HepG2 (cell line): Measurements from ENCODE around the gene ICOS. TPM values are rescaled to one million over a fixed set of nuclear protein-coding genes. Genes with fewer than 3 reads are reported as not detected.

Source experiments
- ATAC-seq: fragments of 200-7000 bp; cut with Tn5 transposase; 3 replicates; pipeline ENCODE4 v1.9.1; 2020; ENCODE audit warnings: mild to moderate bottlenecking, moderate library complexity
- BruUV-seq: library from RNA; stranded (reverse); fragments of 400-500 nt; replicated peaks from 2 replicates; lab custom pipeline; 2021; lab: Mats Ljungman, UMichigan
- CTCF ChIA-PET: fragments of 300-600 bp; formaldehyde crosslinking; extraction: SDS; loops from one replicate; lab custom pipeline; 2021; ENCODE audit warnings: low total read pairs, inconsistent platforms, low intra/inter-chr PET ratio; lab: Yijun Ruan, JAX
- POLR2A ChIA-PET: fragments of 350-600 bp; sonication (Branson Sonifier 250); formaldehyde crosslinking; loops from one replicate; lab custom pipeline; 2020; ENCODE audit warnings: antibody characterized with exemption, inconsistent platforms; lab: Yijun Ruan, JAX
- DNase-seq: peaks from one replicate; pipeline ENCODE4 v3.0.0-alpha.2; 2015; ENCODE audit warnings: low spot score
- FAIRE-seq: peaks from 3 replicates; lab custom pipeline; 2011; peaks lifted over from hg19 to GRCh38; lab: Jason Lieb, UNC
- H2AFZ ChIP-seq: one replicate; pipeline ENCODE4 v1.6.1; 2011; ENCODE audit warnings: low read length, inconsistent platforms
- H3K27ac ChIP-seq: fragments of 300-600 bp; 3 replicates; pipeline ENCODE4 v1.8.0; 2011; ENCODE audit warnings: mixed run types, mild to moderate bottlenecking, mixed read lengths, low read length, inconsistent platforms; ENCODE audit not compliant: insufficient read depth; ENCODE audit errors: extremely low read length
- H3K27me3 ChIP-seq, 2 experiments: fragments of 200-600 bp in 1 of 2; 2 replicates in 1 of 2; 3 replicates in 1 of 2; pipeline versions ENCODE4 v1.6.0 to v1.8.0; 2011; ENCODE audit warnings: low read length in 2 of 2, mild to moderate bottlenecking in 2 of 2, moderate library complexity in 2 of 2, inconsistent platforms in 1 of 2; ENCODE audit not compliant: insufficient read depth in 2 of 2, control insufficient read depth in 1 of 2
- H3K36me3 ChIP-seq, 2 experiments: fragments of 200-600 bp in 1 of 2; replicated peaks in 1 of 2; 2 replicates in 1 of 2; 3 replicates in 1 of 2; pipeline versions ENCODE4 v1.5.1 to v1.8.0; 2011; ENCODE audit warnings: low read length in 2 of 2, inconsistent platforms in 1 of 2; ENCODE audit not compliant: insufficient read depth in 2 of 2, control insufficient read depth in 1 of 2
- H3K4me1 ChIP-seq: 2 replicates; pipeline ENCODE4 v1.5.1; 2012; ENCODE audit warnings: low read length, inconsistent platforms; ENCODE audit not compliant: insufficient read depth
- H3K4me2 ChIP-seq: 2 replicates; pipeline ENCODE4 v1.6.0; 2011; ENCODE audit warnings: low read depth, low read length, inconsistent platforms
- H3K4me3 ChIP-seq, 3 experiments: fragments of 200-600 bp in 1 of 3; sonication (generic), shearing (Covaris generic) in 1 of 3; replicated peaks in 1 of 3; 2 replicates each; pipeline ENCODE4 v1.5.1; 2011 to 2016; ENCODE audit warnings: low read length in 3 of 3, inconsistent platforms in 2 of 3, low read depth in 2 of 3, mild to moderate bottlenecking in 2 of 3, control low read depth in 1 of 3, mixed read lengths in 1 of 3; ENCODE audit not compliant: insufficient read depth in 1 of 3
- H3K79me2 ChIP-seq: one replicate; pipeline ENCODE4 v1.6.1; 2011; ENCODE audit warnings: low read length, inconsistent platforms; ENCODE audit not compliant: insufficient read depth
- H3K9ac ChIP-seq: 2 replicates; pipeline ENCODE4 v1.6.0; 2011; ENCODE audit warnings: mild to moderate bottlenecking, low read depth, low read length, inconsistent platforms; ENCODE audit not compliant: insufficient read depth
- H3K9me3 ChIP-seq: 2 replicates; pipeline ENCODE4 v1.5.1; 2012; ENCODE audit warnings: mild to moderate bottlenecking, low read length
- H4K20me1 ChIP-seq: 2 replicates; pipeline ENCODE4 v1.6.0; 2011; ENCODE audit warnings: inconsistent platforms, mild to moderate bottlenecking, low read length, moderate library complexity; ENCODE audit not compliant: insufficient read depth
- ARNT2 ChIP-seq: sonication (generic); formaldehyde crosslinking; IDR thresholded peaks from 2 replicates; pipeline ENCODE4 v1.8.0; 2022; ENCODE audit warnings: mild to moderate bottlenecking, low read depth, missing genetic modification reagents, moderate library complexity
- DMTF1 ChIP-seq: sonication (generic); formaldehyde crosslinking; IDR thresholded peaks from 2 replicates; pipeline ENCODE4 v1.4.0; 2020; ENCODE audit warnings: mild to moderate bottlenecking, missing genetic modification reagents
- MYNN ChIP-seq: sonication (generic); formaldehyde crosslinking; IDR thresholded peaks from 2 replicates; pipeline ENCODE4 v1.4.0; 2020; ENCODE audit warnings: mild to moderate bottlenecking, low read depth, missing genetic modification reagents
- REST ChIP-seq, 2 experiments: IDR thresholded peaks; 2 replicates each; pipeline ENCODE4 v1.6.1; 2011 to 2012; ENCODE audit warnings: low read length in 2 of 2, borderline replicate concordance in 1 of 2, low read depth in 1 of 2, mild to moderate bottlenecking in 1 of 2, moderate library complexity in 1 of 2
- ZNF234 ChIP-seq: sonication (generic); formaldehyde crosslinking; conservative IDR thresholded peaks from 2 replicates; pipeline ENCODE4 v1.5.1; 2020; ENCODE audit warnings: mild to moderate bottlenecking, missing genetic modification reagents
- ZNF629 ChIP-seq: sonication (generic); formaldehyde crosslinking; conservative IDR thresholded peaks from 2 replicates; pipeline ENCODE4 v1.5.0; 2020; ENCODE audit warnings: missing genetic modification reagents
- ZSCAN29 ChIP-seq: sonication (generic); formaldehyde crosslinking; conservative IDR thresholded peaks from 2 replicates; pipeline ENCODE4 v1.4.0; 2020; ENCODE audit warnings: mild to moderate bottlenecking, missing genetic modification reagents
- WGBS: methylation state at CpG from one replicate; pipeline ENCODE4 v1.1.6; 2017; ENCODE audit warnings: low lambda C conversion rate; 5-methylcytosine and 5-hydroxymethylcytosine counted together
- in situ Hi-C: cut with HindIII; loops from 2 replicates; pipeline ENCODE4 v1.10.0; 2017; ENCODE audit warnings: low pct_unique_long_range_greater_than_20kb; ENCODE audit not compliant: extremely low pct_ligation_motif_present
- intact Hi-C: fragments of 100-400 bp; cut with micrococcal nuclease; formaldehyde crosslinking; loops from one replicate; pipeline ENCODE4 v1.10.0; 2022; ENCODE audit not compliant: unreplicated experiment
- polyA plus RNA-seq, 8 experiments: library from polyadenylated mRNA; depleted of rRNA in 3 of 8; stranded (reverse) in 7 of 8; unstranded in 1 of 8; fragments of >200 nt; fragmentation: Illumina TruSeq in 4 of 8; extraction: Trizol in 4 of 8; gene quantifications; 2 replicates each; pipeline versions ENCODE4 v1.2.1 to v1.2.3, GENCODE V29; 2011 to 2016; ENCODE audit warnings: low read depth in 4 of 8, missing spikeins in 1 of 8, mixed read lengths in 1 of 8; ENCODE audit not compliant: insufficient read depth in 1 of 8
- total RNA-seq, 5 experiments: library from RNA; depleted of rRNA; stranded (reverse); fragments of >200 nt; fragmentation: Illumina TruSeq; extraction: Trizol; gene quantifications; 2 replicates each; pipeline ENCODE4 v1.2.3, GENCODE V29; 2016; ENCODE audit warnings: low read depth in 1 of 5

Gene ICOS
- total and polyA plus RNA-seq, 2 of the 13 experiments (the other 11 are each of a cell fraction or from before 2014, with no cell fraction given), result not detected

- in situ Hi-C loops, result no loop called here
- H3K4me2 ChIP-seq, result no peak overlapping the region
- ATAC-seq, result no peak
These were observed 995 bp upstream of the ICOS start for GRCh38 chr2:203935568-203935967.

GRCh38 chr2:203936949-203937348 is 386 bp downstream of the ICOS start:
- no peak overlapping the region for H3K4me3 ChIP-seq
- H3K27ac ChIP-seq, result no peak overlapping the region
- no peak overlapping the region for H2AFZ ChIP-seq
- no peak for DNase-seq
- in situ Hi-C loops, result no loop called here
- ChIA-PET CTCF (no interaction called here), POLR2A (no interaction called here)
- intact Hi-C loops, result no loop called here
- H3K4me2 ChIP-seq, result no peak overlapping the region
- no peak for ATAC-seq
- H3K79me2 ChIP-seq, result no peaks in the 10 kb centered on the region
- FAIRE-seq, result no peak
- no peaks in the 10 kb centered on the region for H4K20me1 ChIP-seq
- WGBS, result 28% methylated on average over 1 of the region's 1 CpG
- no peaks in the 10 kb centered on the region for H3K36me3 ChIP-seq
- no peak overlapping the region for H3K9ac ChIP-seq
- no TSS peak for BruUV-seq
- H3K27me3 ChIP-seq, result peaks cover 0 to 8% of the 10 kb centered on the region in 2 experiments; a peak in 1 of 5 replicates
- H3K9me3 ChIP-seq, result no peaks in the 10 kb centered on the region
- H3K4me1 ChIP-seq, result no peaks in the 10 kb centered on the region
- TF ChIP-seq REST (IDR thresholded peaks at IDR 0.05; ENCODE audit: borderline replicate concordance in 1 of 2, low read depth in 1 of 2, low read length in 2 of 2) (no peak), ARNT2 (CRISPR knock-in tag) (no peak), ZNF234 (no peak), DMTF1 (CRISPR knock-in tag) (no peak), MYNN (CRISPR knock-in tag) (no peak)

More at GRCh38 chr2:203935568-203935967, 995 bp upstream of the ICOS start:
- ChIA-PET CTCF (no interaction called here), POLR2A (no interaction called here)
- Histone ChIP-seq H3K79me2 (no peaks in the 10 kb centered on the region), H3K27ac (no peak overlapping the region), H4K20me1 (no peaks in the 10 kb centered on the region), H2AFZ (no peak overlapping the region), H3K36me3 (no peaks in the 10 kb centered on the region), H3K4me3 (no peak overlapping the region), H3K9me3 (no peaks in the 10 kb centered on the region), H3K9ac (no peak overlapping the region), H3K4me1 (no peaks in the 10 kb centered on the region), H3K27me3 (peaks cover 0 to 8% of the 10 kb centered on the region in 2 experiments; a peak in 1 of 5 replicates)
- WGBS, result 56% methylated on average over 4 of the region's 4 CpGs
- DNase-seq, result no peak
- BruUV-seq, result no TSS peak
- intact Hi-C loops, result no loop called here
- FAIRE-seq, result no peak
- no peak for TF ChIP-seq ZSCAN29 (CRISPR knock-in tag)
- peak; percentile 84 for TF ChIP-seq ZNF629
